Gastrocnemius medialis (tissue), 4 donors: ENCODE data around the gene CACNA1S. TPM values are rescaled to one million over a fixed set of nuclear protein-coding genes. Genes with fewer than 3 reads are reported as not detected.
A peak's percentile ranks its signal among the peaks of the same experiment; 100 is the strongest.

Experiments
- ATAC-seq, 2 donors: fragments of 150-250 bp; one replicate each; pipeline ENCODE4 v1.9.1; 2016
- DNase-seq, 2 donors: peaks; one replicate each; pipeline ENCODE4 v3.0.0-alpha.2; 2019
- H3K27ac ChIP-seq, 4 donors: fragments of 200-600 bp; sonication (generic); 1 replicate in 1 of 4; 2 replicates in 3 of 4; pipeline ENCODE4 v1.5.1; 2016 to 2018; ENCODE audit warnings: mild to moderate bottlenecking in 2 of 4, moderate library complexity in 1 of 4
- H3K27me3 ChIP-seq, 3 donors: fragments of 200-600 bp; sonication (generic) in 2 of 3; 1 replicate in 1 of 3; 2 replicates in 2 of 3; pipeline versions ENCODE4 v1.5.1 to v1.6.0; 2016 to 2019; ENCODE audit warnings: mild to moderate bottlenecking in 1 of 3, moderate library complexity in 1 of 3
- H3K36me3 ChIP-seq, 2 donors: fragments of 200-600 bp; sonication (generic) in 1 of 2; one replicate each; pipeline ENCODE4 v1.5.1; 2017 to 2018
- H3K4me1 ChIP-seq, 2 donors: fragments of 200-600 bp; sonication (generic) in 1 of 2; one replicate each; pipeline ENCODE4 v1.5.1; 2016 to 2017; ENCODE audit warnings: mild to moderate bottlenecking in 2 of 2
- H3K4me3 ChIP-seq, 4 donors: fragments of 200-600 bp; sonication (generic) in 3 of 4; 1 replicate in 1 of 4; 2 replicates in 3 of 4; pipeline ENCODE4 v1.5.1; 2016 to 2019; ENCODE audit warnings: mild to moderate bottlenecking in 2 of 4
- H3K9me3 ChIP-seq, 3 donors: fragments of 200-600 bp; sonication (generic) in 2 of 3; 1 replicate in 1 of 3; 2 replicates in 2 of 3; pipeline ENCODE4 v1.5.1; 2016 to 2019
- POLR2A ChIP-seq, 2 donors: fragments of 450-650 bp; IDR thresholded peaks; one replicate each; pipeline ENCODE4 v1.6.1; 2017; ENCODE audit warnings: antibody characterized with exemption in 2 of 2, mild to moderate bottlenecking in 2 of 2, moderate library complexity in 2 of 2
- in situ Hi-C, 4 donors: fragments of 200-750 bp; cut with MboI; loops; one replicate each; pipeline versions ENCODE4 v1.15.0 to v1.8.0; 2017; ENCODE audit warnings: low sequenced_read_pairs in 4 of 4
- intact Hi-C: fragments of 100-400 bp; cut with DNase I; formaldehyde crosslinking; loops from one replicate; pipeline ENCODE4 v1.15.1; 2023; ENCODE audit warnings: low total_unique reads
- total RNA-seq, 4 donors: library from RNA; depleted of rRNA; stranded (reverse); fragments of >200 nt; gene quantifications; one replicate each; pipeline versions ENCODE4 v1.1.0 to v1.2.3, GENCODE V29; 2016
- TF ChIP-seq, protein P1 (sequence below), 5 experiments: fragments of 450-650 bp in 3 of 5; fragments of 200-600 bp in 2 of 5; sonication (generic) in 2 of 5; IDR thresholded peaks in 4 of 5; conservative IDR thresholded peaks in 1 of 5; 1 replicate in 4 of 5; 2 replicates in 1 of 5; pipeline ENCODE4 v1.5.1; 2016 to 2019; ENCODE audit warnings: antibody characterized with exemption in 5 of 5, mild to moderate bottlenecking in 3 of 5, moderate library complexity in 3 of 5

Gene CACNA1S
- total RNA-seq, 4 donors from 2014 or later = 74.3 to 93.5 (median 81.2) TPM

DNA sequence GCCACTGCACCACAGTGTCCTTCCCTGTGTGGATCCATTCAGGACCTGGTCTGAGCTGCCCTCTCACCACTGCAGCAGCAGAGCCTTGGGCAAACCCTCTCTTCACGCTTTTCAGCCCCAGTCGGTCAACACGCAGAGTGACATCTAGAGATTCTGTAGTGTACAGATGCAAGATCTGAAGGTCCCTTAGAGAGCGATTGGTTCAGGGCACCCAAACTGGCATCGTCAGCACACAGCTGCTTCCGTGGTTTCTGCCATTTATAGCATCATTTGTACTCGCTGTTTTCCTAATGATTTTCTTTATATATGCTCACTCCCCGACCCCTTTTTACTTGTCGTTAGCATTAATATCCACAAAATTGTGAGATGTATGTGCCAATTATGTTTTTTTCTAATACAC lies 16.2 kb upstream of the CACNA1S start:
- no peaks in the 10 kb centered on the region for H3K9me3 ChIP-seq
- peaks cover 7 to 19% of the 10 kb centered on the region in 2 donors for H3K4me1 ChIP-seq
- intact Hi-C loops (no loop called here), in situ Hi-C loops (no loop called here)
- no peaks in the 10 kb centered on the region for H3K27me3 ChIP-seq
- DNase-seq (no peak), ATAC-seq (no peak)
- H3K36me3 ChIP-seq = no peaks in the 10 kb centered on the region
- no peak overlapping the region for H3K27ac ChIP-seq
- no peak overlapping the region for H3K4me3 ChIP-seq
- TF ChIP-seq POLR2A (IDR thresholded peaks at IDR 0.05) = no peak
- TF ChIP-seq, protein P1, sequence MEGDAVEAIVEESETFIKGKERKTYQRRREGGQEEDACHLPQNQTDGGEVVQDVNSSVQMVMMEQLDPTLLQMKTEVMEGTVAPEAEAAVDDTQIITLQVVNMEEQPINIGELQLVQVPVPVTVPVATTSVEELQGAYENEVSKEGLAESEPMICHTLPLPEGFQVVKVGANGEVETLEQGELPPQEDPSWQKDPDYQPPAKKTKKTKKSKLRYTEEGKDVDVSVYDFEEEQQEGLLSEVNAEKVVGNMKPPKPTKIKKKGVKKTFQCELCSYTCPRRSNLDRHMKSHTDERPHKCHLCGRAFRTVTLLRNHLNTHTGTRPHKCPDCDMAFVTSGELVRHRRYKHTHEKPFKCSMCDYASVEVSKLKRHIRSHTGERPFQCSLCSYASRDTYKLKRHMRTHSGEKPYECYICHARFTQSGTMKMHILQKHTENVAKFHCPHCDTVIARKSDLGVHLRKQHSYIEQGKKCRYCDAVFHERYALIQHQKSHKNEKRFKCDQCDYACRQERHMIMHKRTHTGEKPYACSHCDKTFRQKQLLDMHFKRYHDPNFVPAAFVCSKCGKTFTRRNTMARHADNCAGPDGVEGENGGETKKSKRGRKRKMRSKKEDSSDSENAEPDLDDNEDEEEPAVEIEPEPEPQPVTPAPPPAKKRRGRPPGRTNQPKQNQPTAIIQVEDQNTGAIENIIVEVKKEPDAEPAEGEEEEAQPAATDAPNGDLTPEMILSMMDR (IDR thresholded peaks at IDR 0.05 in 4 of 5, conservative IDR thresholded peaks at IDR 0.05 in 1 of 5) = no peak

DNA sequence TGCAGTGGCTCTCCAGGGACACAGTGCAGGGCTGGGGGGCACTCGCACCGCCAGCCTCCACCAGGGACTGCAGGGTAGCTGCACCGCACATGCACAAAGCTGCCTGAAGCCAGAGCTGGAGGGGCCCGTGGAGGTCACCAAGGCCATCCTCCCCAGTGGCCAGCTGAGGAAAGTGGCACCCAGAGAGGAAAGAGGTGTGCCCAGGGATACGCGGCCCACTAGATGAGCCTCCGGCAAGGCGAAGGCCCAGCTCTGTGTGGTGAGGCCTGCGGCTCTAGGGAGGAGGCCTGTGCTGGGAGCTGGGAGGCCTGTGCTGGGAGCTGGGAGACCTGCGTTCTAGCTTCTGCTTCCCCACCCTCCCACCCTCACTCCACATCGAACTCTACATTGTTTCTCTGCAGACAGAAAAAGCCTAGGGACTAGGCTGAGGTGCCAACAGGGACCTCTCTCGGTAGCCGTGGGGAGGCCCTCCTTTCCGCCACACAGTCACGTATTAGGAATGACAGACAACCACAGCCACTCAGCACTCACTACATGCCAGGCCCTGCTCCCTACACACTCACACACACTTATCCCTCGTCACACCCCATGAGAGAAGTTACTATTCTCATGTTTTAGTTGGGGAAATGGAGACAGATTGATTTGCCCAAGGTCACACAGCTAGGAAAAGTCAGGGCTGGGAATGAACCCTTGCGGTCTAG lies 15.7 kb upstream of the CACNA1S start:
- Histone ChIP-seq H3K27ac (peak overlapping the region in 2 of 4 donors; percentile 0 to 31), H3K4me1 (peaks cover 7 to 19% of the 10 kb centered on the region in 2 donors), H3K4me3 (no peak overlapping the region), H3K9me3 (no peaks in the 10 kb centered on the region), H3K36me3 (no peaks in the 10 kb centered on the region), H3K27me3 (peaks cover 0 to 2% (median 0%) of the 10 kb centered on the region in 3 donors)
- intact Hi-C loops (no loop called here), in situ Hi-C loops (no loop called here)
- ATAC-seq (no peak), DNase-seq (no peak)
- no peak for TF ChIP-seq POLR2A (IDR thresholded peaks at IDR 0.05)
- TF ChIP-seq, protein P1 (IDR thresholded peaks at IDR 0.05 in 4 of 5, conservative IDR thresholded peaks at IDR 0.05 in 1 of 5) = no peak

DNA sequence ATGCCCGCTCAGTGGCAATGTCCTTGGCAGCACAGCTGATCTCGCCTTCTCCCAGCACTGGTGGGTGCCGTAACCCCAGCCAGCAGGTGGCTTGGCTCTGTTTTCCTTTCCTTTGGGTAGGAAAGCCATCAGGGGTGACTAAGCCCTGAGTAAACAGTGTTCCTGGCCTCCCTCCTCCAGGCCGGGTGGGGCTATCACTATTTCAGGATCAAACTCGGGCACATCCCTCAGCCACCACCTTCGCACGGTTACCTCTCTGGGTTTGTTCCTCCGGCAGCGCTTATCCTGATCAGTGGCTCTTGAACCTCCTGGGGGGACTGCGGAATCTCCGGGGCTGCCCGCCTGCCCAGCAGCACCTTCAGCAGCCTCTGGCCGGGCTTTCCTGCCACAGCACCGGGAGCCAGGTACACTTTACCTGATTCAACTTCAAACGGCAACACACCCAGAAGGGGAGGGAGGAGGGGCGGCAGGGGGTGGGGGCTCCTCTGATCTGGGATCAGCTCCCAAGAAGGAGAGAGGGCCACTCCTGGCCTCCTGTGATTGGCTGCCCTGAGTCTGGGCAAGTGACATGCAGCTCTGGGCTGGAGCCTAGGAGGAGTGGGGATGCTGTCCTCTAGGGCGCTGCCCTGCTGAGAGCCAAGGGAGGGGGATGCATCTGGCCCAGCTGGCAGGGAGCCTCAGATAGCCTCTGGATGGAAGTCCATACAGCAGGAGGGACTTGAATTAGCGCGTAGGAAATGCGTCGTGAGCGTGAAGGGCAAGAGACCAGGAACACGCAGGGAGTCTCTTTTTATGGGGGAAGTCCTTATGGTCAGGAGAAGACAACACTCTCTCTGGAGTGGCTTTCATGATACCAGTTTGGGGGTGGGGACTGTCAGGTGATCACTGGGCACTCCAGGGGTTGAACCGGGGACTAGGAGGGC lies 14.9 kb upstream of the CACNA1S start, which contains the start of gene ASCL5:
TSS of gene ASCL5 (minus strand) at position 353 of the 923 bp plus-strand sequence. CDS start 11,812 bp downstream, outside the sequence.
- intact Hi-C loops (no loop called here), in situ Hi-C loops (no loop called here)
- peak; percentile 41 to 58 for ATAC-seq
- no peaks in the 10 kb centered on the region for H3K9me3 ChIP-seq
- DNase-seq = peak in 1 of 2 donors; percentile 63
- H3K36me3 ChIP-seq = no peaks in the 10 kb centered on the region
- peak within 1 kb of the TSS in 3 of 4 donors; percentile 24 to 52 (median 31) for H3K27ac ChIP-seq
- no peak for TF ChIP-seq POLR2A (IDR thresholded peaks at IDR 0.05)
- TF ChIP-seq, protein P1 (IDR thresholded peaks at IDR 0.05 in 4 of 5, conservative IDR thresholded peaks at IDR 0.05 in 1 of 5) = no peak
- H3K27me3 ChIP-seq = peaks cover 0 to 3% (median 0%) of the 10 kb centered on the region in 3 donors
- H3K4me1 ChIP-seq = peaks cover 7 to 19% of the 10 kb centered on the region in 2 donors
- no peak within 1 kb of the TSS for H3K4me3 ChIP-seq

DNA sequence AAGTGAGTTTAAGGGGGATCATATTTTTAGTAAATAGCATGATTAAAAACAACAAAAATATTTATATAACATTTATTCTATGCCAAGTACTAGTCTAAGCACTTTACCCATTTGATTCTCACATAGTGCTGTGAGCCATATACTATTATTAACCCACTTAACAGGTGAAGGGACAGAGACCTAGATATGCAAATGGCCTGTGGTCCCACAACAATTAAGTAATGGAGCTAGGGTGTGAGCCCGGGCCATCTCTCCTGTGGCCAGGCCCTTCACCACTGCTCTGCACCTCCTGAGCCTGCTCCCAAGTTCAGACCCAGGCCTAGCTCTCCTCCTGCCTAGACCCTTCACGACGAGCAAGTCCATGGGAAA lies 14.2 kb upstream of the CACNA1S start:
- intact Hi-C loops (no loop called here), in situ Hi-C loops (no loop called here)
- H3K9me3 ChIP-seq = no peaks in the 10 kb centered on the region
- no peak overlapping the region for H3K4me3 ChIP-seq
- no peak for DNase-seq
- ATAC-seq = peak; percentile 6 to 22
- peaks cover 7 to 19% of the 10 kb centered on the region in 2 donors for H3K4me1 ChIP-seq
- H3K27ac ChIP-seq = peak overlapping the region in 2 of 4 donors; percentile 24 to 50
- no peak for TF ChIP-seq POLR2A (IDR thresholded peaks at IDR 0.05)
- TF ChIP-seq, protein P1 (IDR thresholded peaks at IDR 0.05 in 4 of 5, conservative IDR thresholded peaks at IDR 0.05 in 1 of 5) = no peak
- H3K36me3 ChIP-seq = no peaks in the 10 kb centered on the region
- peaks cover 0 to 3% (median 0%) of the 10 kb centered on the region in 3 donors for H3K27me3 ChIP-seq
